ENCODE results near the gene CLDN24. TPM values are rescaled to one million over a fixed set of nuclear protein-coding genes. Genes with fewer than 3 reads are reported as not detected.

CLDN24 gene
- total RNA-seq, 1 experiment from 2014 or later = not detected

- no peaks in the 10 kb centered on the region for H3K27me3 ChIP-seq (ENCODE audit: insufficient read depth, low read length)
- no TSS peak for BruUV-seq (replicated peaks)
- no peaks in the 10 kb centered on the region for H3K36me3 ChIP-seq (ENCODE audit: control insufficient read depth in 1 of 2, insufficient read depth in 2 of 2, low read length in 2 of 2)
- no peak overlapping the region for H3K27ac ChIP-seq (ENCODE audit: low read depth, low read length)
- H3K9me3 ChIP-seq (ENCODE audit: control insufficient read depth in 1 of 2, insufficient read depth in 1 of 2, low read depth in 1 of 2, low read length in 2 of 2) = no peaks in the 10 kb centered on the region
- no peak for ATAC-seq
- no peak overlapping the region for H3K4me3 ChIP-seq (replicated peaks in 1 of 2; ENCODE audit: low read depth in 1 of 2, low read length in 2 of 2)
- no peaks in the 10 kb centered on the region for H3K79me2 ChIP-seq (ENCODE audit: insufficient read depth, low read length)
- ChIA-PET RAD21 (ENCODE audit: low non-redundant PET in 1 of 2, low total read pairs in 2 of 2, uncharacterized antibody in 2 of 2, unreplicated experiment in 2 of 2) (no interaction called here), CTCF (no interaction called here), POLR2A (no interaction called here)
- H2AFZ ChIP-seq (ENCODE audit: low read depth, low read length, poor library complexity, severe bottlenecking) = no peak overlapping the region
- intact Hi-C loops (cut with micrococcal nuclease) = no loop called here
- H3K4me1 ChIP-seq (ENCODE audit: control insufficient read depth in 1 of 2, insufficient read depth in 2 of 2, low read length in 2 of 2) = peaks cover 5 to 6% of the 10 kb centered on the region in 2 experiments
- H3K9me2 ChIP-seq (ENCODE audit: insufficient read depth) = no peaks in the 10 kb centered on the region
- TF ChIP-seq CBX3 (IDR thresholded peaks at IDR 0.05; ENCODE audit: low read depth) (no peak), ZBTB33 (IDR thresholded peaks at IDR 0.05; ENCODE audit: extremely low read depth, insufficient replicate concordance, low read length) (no peak), TCF7L2 (IDR thresholded peaks at IDR 0.05; ENCODE audit: borderline replicate concordance, extremely low read depth, insufficient read depth, insufficient read length) (no peak), SRF (IDR thresholded peaks at IDR 0.05; ENCODE audit: low read depth) (no peak), JUND (IDR thresholded peaks at IDR 0.05) (no peak), POLR2AphosphoS5 (IDR thresholded peaks at IDR 0.05; ENCODE audit: low read depth, low read length) (no peak), RAD21 (IDR thresholded peaks at IDR 0.05; ENCODE audit: low read depth) (no peak), EGR1 (IDR thresholded peaks at IDR 0.05; ENCODE audit: low read depth) (no peak)
- TF ChIP-seq, protein P1, sequence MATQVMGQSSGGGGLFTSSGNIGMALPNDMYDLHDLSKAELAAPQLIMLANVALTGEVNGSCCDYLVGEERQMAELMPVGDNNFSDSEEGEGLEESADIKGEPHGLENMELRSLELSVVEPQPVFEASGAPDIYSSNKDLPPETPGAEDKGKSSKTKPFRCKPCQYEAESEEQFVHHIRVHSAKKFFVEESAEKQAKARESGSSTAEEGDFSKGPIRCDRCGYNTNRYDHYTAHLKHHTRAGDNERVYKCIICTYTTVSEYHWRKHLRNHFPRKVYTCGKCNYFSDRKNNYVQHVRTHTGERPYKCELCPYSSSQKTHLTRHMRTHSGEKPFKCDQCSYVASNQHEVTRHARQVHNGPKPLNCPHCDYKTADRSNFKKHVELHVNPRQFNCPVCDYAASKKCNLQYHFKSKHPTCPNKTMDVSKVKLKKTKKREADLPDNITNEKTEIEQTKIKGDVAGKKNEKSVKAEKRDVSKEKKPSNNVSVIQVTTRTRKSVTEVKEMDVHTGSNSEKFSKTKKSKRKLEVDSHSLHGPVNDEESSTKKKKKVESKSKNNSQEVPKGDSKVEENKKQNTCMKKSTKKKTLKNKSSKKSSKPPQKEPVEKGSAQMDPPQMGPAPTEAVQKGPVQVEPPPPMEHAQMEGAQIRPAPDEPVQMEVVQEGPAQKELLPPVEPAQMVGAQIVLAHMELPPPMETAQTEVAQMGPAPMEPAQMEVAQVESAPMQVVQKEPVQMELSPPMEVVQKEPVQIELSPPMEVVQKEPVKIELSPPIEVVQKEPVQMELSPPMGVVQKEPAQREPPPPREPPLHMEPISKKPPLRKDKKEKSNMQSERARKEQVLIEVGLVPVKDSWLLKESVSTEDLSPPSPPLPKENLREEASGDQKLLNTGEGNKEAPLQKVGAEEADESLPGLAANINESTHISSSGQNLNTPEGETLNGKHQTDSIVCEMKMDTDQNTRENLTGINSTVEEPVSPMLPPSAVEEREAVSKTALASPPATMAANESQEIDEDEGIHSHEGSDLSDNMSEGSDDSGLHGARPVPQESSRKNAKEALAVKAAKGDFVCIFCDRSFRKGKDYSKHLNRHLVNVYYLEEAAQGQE (IDR thresholded peaks at IDR 0.05; ENCODE audit: low read depth) = no peak
- TF ChIP-seq, protein P2, sequence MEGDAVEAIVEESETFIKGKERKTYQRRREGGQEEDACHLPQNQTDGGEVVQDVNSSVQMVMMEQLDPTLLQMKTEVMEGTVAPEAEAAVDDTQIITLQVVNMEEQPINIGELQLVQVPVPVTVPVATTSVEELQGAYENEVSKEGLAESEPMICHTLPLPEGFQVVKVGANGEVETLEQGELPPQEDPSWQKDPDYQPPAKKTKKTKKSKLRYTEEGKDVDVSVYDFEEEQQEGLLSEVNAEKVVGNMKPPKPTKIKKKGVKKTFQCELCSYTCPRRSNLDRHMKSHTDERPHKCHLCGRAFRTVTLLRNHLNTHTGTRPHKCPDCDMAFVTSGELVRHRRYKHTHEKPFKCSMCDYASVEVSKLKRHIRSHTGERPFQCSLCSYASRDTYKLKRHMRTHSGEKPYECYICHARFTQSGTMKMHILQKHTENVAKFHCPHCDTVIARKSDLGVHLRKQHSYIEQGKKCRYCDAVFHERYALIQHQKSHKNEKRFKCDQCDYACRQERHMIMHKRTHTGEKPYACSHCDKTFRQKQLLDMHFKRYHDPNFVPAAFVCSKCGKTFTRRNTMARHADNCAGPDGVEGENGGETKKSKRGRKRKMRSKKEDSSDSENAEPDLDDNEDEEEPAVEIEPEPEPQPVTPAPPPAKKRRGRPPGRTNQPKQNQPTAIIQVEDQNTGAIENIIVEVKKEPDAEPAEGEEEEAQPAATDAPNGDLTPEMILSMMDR (IDR thresholded peaks at IDR 0.05 in 2 of 3, conservative IDR thresholded peaks at IDR 0.05 in 1 of 3; ENCODE audit: borderline replicate concordance in 1 of 3, insufficient read depth in 1 of 3, low read depth in 2 of 3, low read length in 2 of 3) = no peak
- no peaks in the 10 kb centered on the region for H4K20me1 ChIP-seq (ENCODE audit: insufficient read depth)
- DNase-seq (ENCODE audit: low read depth, low spot score) = no peak
- no peak overlapping the region for H3K9ac ChIP-seq (ENCODE audit: low read length)
- no peak overlapping the region for H3K4me2 ChIP-seq (ENCODE audit: low read length)
Measured at GRCh38 chr4:183342541-183343533, 20.6 kb upstream of the CLDN24 start.
